GM19035 (cell line): ENCODE data around the gene GRHPR.
"Not testable (repeated sequence)": the region's sequence is repeated elsewhere in the genome, so short reads cannot be mapped to it uniquely, and the experiment has no call there.

Experiments used
- ATAC-seq: cut with Tn5 transposase; IDR thresholded peaks from one replicate; pipeline ENCODE4 v1.9.1; 2021; ENCODE audit not compliant: unreplicated experiment

Gene GRHPR

GRCh38 chr9:37444890-37445289 is 22.4 kb downstream of the GRHPR start:
- ATAC-seq: no peak

DNA sequence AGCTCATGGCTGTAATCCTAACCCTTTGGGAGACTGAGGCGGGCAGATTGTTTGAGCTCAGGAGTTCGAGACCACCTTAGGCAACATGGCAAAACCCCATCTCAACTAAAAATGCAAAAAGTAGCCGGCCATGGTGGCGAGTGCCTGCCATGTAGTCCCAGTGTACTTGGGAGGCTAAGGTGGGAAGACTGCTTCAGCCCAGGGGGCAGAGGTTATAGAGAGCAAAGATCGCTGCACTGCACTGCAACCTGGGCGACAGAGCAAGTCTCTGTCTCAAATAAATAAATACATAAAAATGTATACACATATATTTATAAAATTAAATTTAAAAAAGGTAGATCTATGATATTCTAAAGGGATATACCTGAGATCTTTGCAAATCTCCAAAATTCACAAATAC is 23.3 kb downstream of the GRHPR start:
- no peak for ATAC-seq

DNA sequence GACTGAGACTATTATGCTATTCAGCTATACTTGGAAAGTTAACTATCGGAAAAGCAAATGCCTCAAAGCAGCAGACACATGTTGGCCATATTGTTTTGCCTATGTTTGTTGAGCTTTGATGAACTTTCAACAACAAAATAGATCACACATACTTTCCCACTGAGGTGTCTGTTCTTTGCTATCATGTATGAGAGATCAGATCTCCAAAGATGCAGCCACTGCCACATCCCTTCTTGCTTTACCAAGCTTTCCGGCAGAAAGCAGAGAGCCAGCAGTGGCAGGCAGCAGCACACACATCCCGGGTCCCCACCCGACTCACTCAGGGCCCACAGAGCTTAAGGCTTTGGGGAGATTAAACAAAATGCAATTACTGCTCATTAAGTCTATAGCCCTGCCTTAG is 23.9 kb downstream of the GRHPR start:
- no peak for ATAC-seq

GRCh38 chr9:37447111-37447510 is 24.6 kb downstream of the GRHPR start:
- ATAC-seq: no peak

GRCh38 chr9:37449862-37450632 is 27.6 kb downstream of the GRHPR start:
- ATAC-seq: no peak

- ATAC-seq: no peak
These were observed 29.1 kb downstream of the GRHPR start for GRCh38 chr9:37451628-37452027.

DNA sequence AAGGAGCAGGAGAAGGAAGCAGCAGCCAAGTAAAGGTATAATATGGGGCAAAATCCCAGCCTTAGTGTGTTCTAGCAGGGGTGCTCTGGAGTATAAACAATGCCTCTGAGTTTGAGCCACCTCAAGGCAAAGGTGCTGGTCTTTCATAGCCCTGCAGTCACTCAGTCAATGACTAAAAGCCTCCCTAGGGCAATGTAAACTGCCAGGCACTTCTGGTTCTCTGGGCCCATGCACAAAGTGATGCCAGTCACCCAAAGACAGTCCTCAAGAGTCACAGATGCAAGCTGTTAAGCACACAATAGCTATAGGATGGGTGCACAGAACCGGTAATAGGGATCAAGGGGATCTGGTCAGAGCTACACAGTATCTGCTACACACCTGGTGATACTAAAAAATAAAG is 30.1 kb downstream of the GRHPR start:
- no peak for ATAC-seq

DNA sequence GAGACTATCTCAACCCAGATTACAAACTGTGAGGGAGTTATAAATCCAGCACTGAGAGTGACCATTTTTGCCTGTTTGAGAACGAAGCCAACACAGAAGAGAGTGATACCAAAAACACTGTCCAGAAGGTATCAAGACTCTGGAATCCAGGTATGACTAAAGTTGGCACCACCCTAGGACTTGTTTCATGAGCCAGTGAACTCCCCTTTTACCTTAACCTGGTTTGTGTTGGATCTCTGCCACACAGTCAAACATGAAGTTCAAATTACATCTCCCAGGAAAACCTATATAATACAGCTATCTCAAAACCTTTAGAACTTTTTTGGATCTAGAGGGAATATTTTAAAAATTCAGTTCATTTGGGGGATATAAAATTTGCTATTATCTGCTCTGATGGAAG is 31.3 kb downstream of the GRHPR start:
- ATAC-seq: no peak

GRCh38 chr9:37454238-37454637 is 31.7 kb downstream of the GRHPR start:
- ATAC-seq: no peak

- ATAC-seq: no peak
These were observed 33.6 kb downstream of the GRHPR start for GRCh38 chr9:37455884-37456647.

- no peak for ATAC-seq
These were observed 34.3 kb downstream of the GRHPR start for GRCh38 chr9:37456817-37457216.

- no peak for ATAC-seq
These were observed 41.5 kb downstream of the GRHPR start for GRCh38 chr9:37464006-37464405.

DNA sequence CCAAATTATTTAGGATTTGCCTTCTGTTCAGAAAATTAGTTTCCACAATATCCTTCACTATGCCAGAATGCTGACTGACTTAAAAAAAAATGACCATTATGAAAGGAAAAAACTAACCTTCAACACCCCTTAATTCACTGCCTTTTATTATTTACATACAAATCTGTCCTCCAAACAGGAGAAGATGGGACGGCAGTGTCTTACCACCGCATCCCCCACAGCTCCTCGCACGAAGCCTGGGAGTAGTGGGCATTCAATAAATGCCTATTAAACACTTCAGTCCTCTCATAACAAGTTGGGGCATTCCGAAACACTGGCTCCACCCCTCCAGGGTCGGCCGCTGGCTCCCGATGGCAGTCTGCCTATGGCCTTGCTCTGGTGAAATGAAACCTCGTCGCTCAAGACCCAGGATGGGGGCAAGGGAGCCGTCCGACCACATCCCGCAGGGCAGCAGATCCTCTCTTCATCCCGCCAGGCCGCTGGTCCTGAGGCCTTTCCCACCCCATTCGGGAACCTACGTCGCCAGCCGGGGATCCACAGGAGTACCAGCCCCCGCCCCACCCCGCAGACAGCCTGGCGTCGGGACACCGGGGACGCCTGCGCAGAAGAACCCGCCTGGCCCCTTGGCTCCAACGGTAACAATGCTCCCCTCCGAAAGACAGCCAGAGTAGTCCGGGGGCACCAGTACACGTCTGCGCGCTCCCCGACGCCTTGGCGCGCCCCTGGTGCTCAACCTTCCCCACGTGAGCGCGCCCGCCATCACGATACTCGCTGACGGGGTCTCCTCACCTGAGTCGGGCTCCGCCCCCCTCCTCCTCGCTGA is 42.1 kb downstream of the GRHPR start:
- peak; percentile 42 for ATAC-seq

GRCh38 chr9:37465249-37466036 is 42.9 kb downstream of the GRHPR start, which contains the start of gene ZBTB5:
Gene ZBTB5, minus strand, starts transcription at chr9:37465450. Its CDS starts 22,899 bp downstream, at chr9:37442551.
- ATAC-seq: peak; percentile 77

DNA sequence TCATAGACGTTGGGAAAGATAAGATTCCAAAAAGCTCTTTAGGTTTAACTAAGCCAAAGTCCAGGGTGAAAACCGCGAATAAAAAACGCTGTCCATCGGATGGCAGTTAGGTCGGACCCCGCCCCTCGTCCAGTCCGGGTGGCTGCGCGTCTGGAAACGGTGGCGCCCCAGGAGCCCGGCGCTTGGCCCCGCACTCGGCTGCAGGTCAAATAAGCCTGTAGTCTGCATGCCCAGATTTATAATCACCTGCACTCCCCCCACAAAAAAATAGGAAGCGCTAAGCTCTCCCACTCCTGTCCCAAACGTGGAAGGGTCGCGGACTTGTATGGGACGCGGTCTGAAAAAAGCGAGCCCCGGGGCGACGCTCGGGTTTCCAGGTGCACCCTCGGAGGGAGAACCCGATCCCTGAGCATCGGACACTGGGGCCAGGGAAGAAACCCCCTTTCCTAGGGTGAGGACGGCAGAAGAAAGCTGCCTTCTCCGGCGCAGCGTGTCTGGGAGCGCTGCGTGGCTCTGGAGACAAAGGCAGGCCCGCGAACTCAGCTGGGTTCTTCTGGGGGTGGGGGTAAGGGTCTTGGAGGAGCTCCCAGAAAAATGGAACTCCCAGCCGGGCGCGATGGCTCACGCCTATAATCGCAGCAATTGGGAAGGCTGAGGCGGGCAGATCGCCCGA is 43.7 kb downstream of the GRHPR start:
- ATAC-seq: peak; percentile 14

DNA sequence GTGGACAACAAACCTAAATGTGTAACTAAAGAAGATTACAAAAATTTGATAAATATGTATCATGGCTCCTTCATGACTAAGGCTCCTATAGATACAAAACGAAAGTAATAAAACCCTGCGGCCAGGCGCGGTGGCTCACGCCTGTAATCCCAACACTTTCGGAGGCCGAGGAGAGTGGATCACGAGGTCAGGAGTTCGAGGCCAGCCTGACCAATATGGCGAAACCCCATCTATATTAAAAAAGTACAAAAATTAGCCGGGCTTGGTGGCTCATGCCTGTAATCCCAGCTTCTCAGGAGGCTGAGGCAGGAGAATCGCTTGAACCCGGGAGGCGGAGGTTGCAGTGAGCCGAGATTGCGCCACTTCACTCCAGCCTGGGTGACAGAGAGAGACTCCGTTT is 45.0 kb downstream of the GRHPR start:
- not testable (repeated sequence) for ATAC-seq

DNA sequence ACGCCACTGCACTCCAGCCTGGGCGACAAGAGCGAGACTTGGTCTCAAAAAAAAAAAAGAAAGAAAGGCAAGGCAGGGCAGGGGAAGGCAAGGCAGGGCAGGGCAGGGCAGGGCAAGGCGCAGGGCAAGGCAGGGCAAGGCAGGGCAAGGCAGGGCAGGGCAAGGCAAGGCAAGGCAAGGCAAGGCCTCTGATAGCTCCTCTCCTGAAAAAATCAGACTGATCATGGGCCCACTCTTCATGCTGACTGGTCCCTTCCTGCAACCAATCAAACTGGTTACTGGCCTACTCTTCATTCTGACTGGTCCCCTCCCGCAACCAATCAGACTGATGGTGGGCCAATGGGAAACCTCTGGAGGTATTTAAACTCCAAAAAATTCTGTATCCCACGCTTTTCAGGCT is 46.1 kb downstream of the GRHPR start:
- ATAC-seq: no peak

DNA sequence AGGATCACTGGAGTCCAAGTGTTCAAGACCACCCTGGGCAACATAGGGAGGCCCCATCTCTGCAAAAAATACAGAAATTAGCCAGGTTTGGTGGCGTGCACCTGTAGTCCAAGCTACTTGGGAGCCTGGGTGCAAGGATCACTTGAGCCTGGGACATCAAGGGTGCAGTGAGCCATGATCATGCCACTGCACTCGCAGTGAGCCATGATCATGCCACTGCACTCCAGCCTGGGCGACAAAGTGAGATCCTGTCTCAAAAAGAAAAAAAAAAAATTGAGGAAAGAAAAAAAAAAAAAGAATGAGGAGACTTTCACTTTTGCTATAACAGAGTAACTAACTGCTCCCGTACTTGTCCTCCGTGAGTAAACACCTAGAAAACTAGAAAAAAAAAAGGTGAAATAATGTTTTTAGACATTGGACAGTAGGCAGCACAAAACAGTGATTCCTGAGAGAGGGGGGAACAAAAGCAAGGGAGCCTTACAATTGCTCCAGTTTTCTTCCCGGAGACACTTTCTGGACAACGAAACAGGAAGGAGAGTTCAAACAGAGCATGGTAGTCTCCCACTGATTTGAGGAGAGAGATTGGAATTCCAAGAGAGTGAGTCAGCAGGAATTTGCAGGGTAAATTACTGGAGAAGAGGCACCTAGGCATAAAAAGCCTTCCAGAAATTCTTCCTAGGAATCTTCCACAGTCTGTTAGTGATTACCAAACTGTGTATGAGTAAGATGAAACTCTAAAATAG is 49.6 kb downstream of the GRHPR start:
- ATAC-seq: no peak

GRCh38 chr9:37473982-37474381 is 51.5 kb downstream of the GRHPR start:
- ATAC-seq: not testable (repeated sequence)
